GM18502 (cell line): Measurements from ENCODE around the gene LIN7A.

Source experiments
- ATAC-seq: cut with Tn5 transposase; IDR thresholded peaks from one replicate; pipeline ENCODE4 v1.9.1; 2021; ENCODE audit warnings: mild to moderate bottlenecking; ENCODE audit not compliant: unreplicated experiment, poor library complexity

Gene LIN7A

GRCh38 chr12:80766897-80767296 lies 170.8 kb downstream of the LIN7A start:
- peak; percentile 94 for ATAC-seq

GRCh38 chr12:80766210-80766609 lies 171.5 kb downstream of the LIN7A start:
- ATAC-seq = no peak

GRCh38 chr12:80763874-80764273 lies 173.9 kb downstream of the LIN7A start:
- ATAC-seq = peak; percentile 27

- ATAC-seq = no peak
Measured at GRCh38 chr12:80761838-80762237, 175.9 kb downstream of the LIN7A start.

- peak; percentile 87 for ATAC-seq
Measured at GRCh38 chr12:80756875-80757274, 180.9 kb downstream of the LIN7A start.

- ATAC-seq = no peak
Measured at GRCh38 chr12:80754274-80754673, 183.5 kb downstream of the LIN7A start.

- ATAC-seq = no peak
Measured at GRCh38 chr12:80752464-80752863, 185.3 kb downstream of the LIN7A start.

- no peak for ATAC-seq
Measured at GRCh38 chr12:80749456-80749855, 188.3 kb downstream of the LIN7A start.

GRCh38 chr12:80747800-80748199 lies 189.9 kb downstream of the LIN7A start:
- ATAC-seq = no peak

GRCh38 chr12:80745851-80746505 lies 191.8 kb downstream of the LIN7A start:
- no peak for ATAC-seq
